ENCODE data around the gene FBXO33. TPM values are rescaled to one million over a fixed set of nuclear protein-coding genes. Genes with fewer than 3 reads are reported as not detected.

FBXO33 gene
- total RNA-seq, 1 experiment from 2014 or later, result 8.8 TPM

DNA sequence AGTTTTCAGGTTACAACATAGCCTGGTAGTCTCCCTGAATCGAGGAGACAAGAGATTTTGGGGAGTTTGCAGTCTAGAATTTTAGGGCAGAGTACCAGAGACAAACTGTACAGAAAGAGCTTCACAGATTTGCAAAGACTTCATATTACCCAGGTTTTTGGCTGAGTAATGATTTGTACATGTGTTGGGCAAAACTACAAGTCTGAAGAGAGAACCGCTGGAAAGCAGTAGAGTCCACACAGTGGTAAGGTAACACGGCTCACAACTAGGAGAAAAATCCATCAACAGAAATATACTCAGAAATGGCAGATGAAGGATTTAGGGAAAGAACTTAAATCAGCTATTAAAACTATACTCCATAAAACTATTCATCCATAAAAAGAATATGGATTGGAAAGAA lies 25.7 kb downstream of the FBXO33 start:
- H4K5ac ChIP-seq (ENCODE audit: insufficient read length, low read depth, low read length), result no peak overlapping the region
- H3K18ac ChIP-seq (ENCODE audit: insufficient read length, low read depth, low read length), result no peak overlapping the region
- no peak overlapping the region for H3K9ac ChIP-seq (ENCODE audit: extremely low read depth, insufficient read length, low read length)
- H3T11ph ChIP-seq (ENCODE audit: low read length), result no peak overlapping the region
- no peak overlapping the region for H4K8ac ChIP-seq (replicated peaks; ENCODE audit: insufficient read length, low read depth, low read length)
- H2AK5ac ChIP-seq (ENCODE audit: insufficient read length, low read length), result no peak overlapping the region
- H3K27me3 ChIP-seq (ENCODE audit: insufficient read depth, low read length), result no peaks in the 10 kb centered on the region
- no peak overlapping the region for H2BK120ac ChIP-seq (ENCODE audit: low read depth, low read length, poor library complexity, severe bottlenecking)
- peaks cover 4 to 5% of the 10 kb centered on the region in 2 experiments; a peak in 1 of 5 replicates for H3K9me3 Mint-ChIP-seq
- H3K14ac ChIP-seq (ENCODE audit: insufficient read depth, low read length), result no peak overlapping the region
- H4K20me1 ChIP-seq (ENCODE audit: control insufficient read depth, insufficient read depth, insufficient read length), result no peaks in the 10 kb centered on the region
- no peak overlapping the region for H2AFZ ChIP-seq (ENCODE audit: low read length)
- no peak overlapping the region for H2BK5ac ChIP-seq (ENCODE audit: insufficient read length, low read length)
- no peak overlapping the region for H4K91ac ChIP-seq (ENCODE audit: insufficient read length, low read depth, low read length)
- H2BK12ac ChIP-seq (ENCODE audit: insufficient read length, low read depth, low read length), result no peak overlapping the region
- H3K36me3 Mint-ChIP-seq (ENCODE audit: insufficient read depth in 1 of 3, low read depth in 3 of 3), result peaks cover 0 to 7% (median 1%) of the 10 kb centered on the region in 3 experiments; a peak in 2 of 7 replicates
- WGBS (ENCODE audit: extremely low coverage, insufficient read length, low lambda C conversion rate), result no CpG with 5 or more reads among the region's 3 CpGs
- no peak for TF ChIP-seq CTCF (conservative IDR thresholded peaks at IDR 0.05)
- DNase-seq, result no peak
- no peaks in the 10 kb centered on the region for H3K27me3 Mint-ChIP-seq (ENCODE audit: low read depth)
- H3K9me3 ChIP-seq (ENCODE audit: control insufficient read depth, low read depth, low read length), result no peaks in the 10 kb centered on the region
- no peak overlapping the region for H2BK15ac ChIP-seq (ENCODE audit: low read depth, low read length)
- no peaks in the 10 kb centered on the region for H3K79me1 ChIP-seq (ENCODE audit: insufficient read depth, low read depth, low read length, poor library complexity, severe bottlenecking)
- H3K56ac ChIP-seq (ENCODE audit: insufficient read length, low read depth, low read length), result no peak overlapping the region
- H3K4me1 Mint-ChIP-seq, result no peaks in the 10 kb centered on the region
- H3K4me1 ChIP-seq (ENCODE audit: insufficient read depth, low read length), result no peaks in the 10 kb centered on the region
- H2BK20ac ChIP-seq (ENCODE audit: low read depth, low read length, poor library complexity, severe bottlenecking), result no peak overlapping the region
- no peak overlapping the region for H3K27ac ChIP-seq (ENCODE audit: insufficient read length, low read depth, low read length)
- H3K4me2 ChIP-seq (ENCODE audit: insufficient read depth, insufficient read length, low read length), result no peak overlapping the region
- H3K4me3 Mint-ChIP-seq, result no peak overlapping the region
- H3K4ac ChIP-seq (ENCODE audit: low read depth, low read length), result no peak overlapping the region
- H3K79me2 ChIP-seq (ENCODE audit: insufficient read depth, low read length), result no peaks in the 10 kb centered on the region
- no peaks in the 10 kb centered on the region for H3K23me2 ChIP-seq (ENCODE audit: insufficient read length, low read depth, low read length, poor library complexity, severe bottlenecking)
- no peak overlapping the region for H3K27ac Mint-ChIP-seq
- H3K23ac ChIP-seq (ENCODE audit: insufficient read length, low read depth, low read length), result no peak overlapping the region

Measured in H9 (cell line).